Hepatocyte (in vitro differentiated cells): ENCODE results near the gene ADRB2. TPM values are rescaled to one million over a fixed set of nuclear protein-coding genes. Genes with fewer than 3 reads are reported as not detected.

Source experiments
- DNase-seq: peaks from one replicate; pipeline ENCODE4 v3.0.0-alpha.2; 2016; ENCODE audit warnings: low spot score
- H2AFZ ChIP-seq: fragments of 200-600 bp; sonication (generic); 2 replicates; pipeline ENCODE4 v1.6.0; 2016; ENCODE audit warnings: antibody characterized with exemption, mild to moderate bottlenecking
- H3K27ac ChIP-seq: fragments of 200-600 bp; sonication (generic); 2 replicates; pipeline ENCODE4 v1.5.1; 2016; ENCODE audit warnings: mild to moderate bottlenecking
- H3K27me3 ChIP-seq: fragments of 200-600 bp; sonication (generic); 2 replicates; pipeline ENCODE4 v1.6.1; 2016
- H3K36me3 ChIP-seq: fragments of 200-600 bp; sonication (generic); replicated peaks from 2 replicates; pipeline ENCODE4 v1.5.1; 2016; ENCODE audit warnings: low read depth; ENCODE audit not compliant: insufficient read depth
- H3K4me1 ChIP-seq: fragments of 200-600 bp; sonication (generic); 2 replicates; pipeline ENCODE4 v1.5.1; 2016; ENCODE audit warnings: mild to moderate bottlenecking, moderate library complexity; ENCODE audit not compliant: insufficient read depth
- H3K4me2 ChIP-seq: fragments of 200-600 bp; sonication (generic); 2 replicates; pipeline ENCODE4 v1.6.0; 2016
- H3K4me3 ChIP-seq: fragments of 200-600 bp; sonication (generic); 2 replicates; pipeline ENCODE4 v1.5.1; 2016; ENCODE audit warnings: mild to moderate bottlenecking
- H3K79me2 ChIP-seq: fragments of 200-600 bp; sonication (generic); 2 replicates; pipeline ENCODE4 v1.6.0; 2017; ENCODE audit warnings: mild to moderate bottlenecking
- H3K9me2 ChIP-seq: fragments of 200-600 bp; sonication (generic); replicated peaks from 2 replicates; pipeline ENCODE4 v1.6.0; 2017; ENCODE audit warnings: mild to moderate bottlenecking; ENCODE audit not compliant: insufficient read depth
- H3K9me3 ChIP-seq: fragments of 200-600 bp; sonication (generic); 2 replicates; pipeline ENCODE4 v1.5.1; 2016; ENCODE audit warnings: low read depth, mild to moderate bottlenecking
- H4K20me1 ChIP-seq: fragments of 200-600 bp; sonication (generic); 2 replicates; pipeline ENCODE4 v1.6.0; 2016; ENCODE audit warnings: mild to moderate bottlenecking; ENCODE audit not compliant: insufficient read depth, poor library complexity, severe bottlenecking
- CTCF ChIP-seq: fragments of 200-600 bp; sonication (generic); IDR thresholded peaks from 2 replicates; pipeline ENCODE4 v1.5.1; 2016; ENCODE audit warnings: antibody characterized with exemption, mild to moderate bottlenecking; ENCODE audit not compliant: poor library complexity
- EZH2 ChIP-seq: fragments of 200-600 bp; sonication (generic); IDR thresholded peaks from 2 replicates; pipeline ENCODE4 v1.6.1; 2016; ENCODE audit warnings: antibody characterized with exemption, mild to moderate bottlenecking, borderline replicate concordance
- EZH2phosphoT487 ChIP-seq: fragments of 200-600 bp; sonication (generic); IDR thresholded peaks from one replicate; pipeline ENCODE4 v1.6.1; 2018; ENCODE audit warnings: antibody characterized with exemption, mild to moderate bottlenecking, low read depth, moderate library complexity; ENCODE audit not compliant: unreplicated experiment, severe bottlenecking
- WGBS: methylation state at CpG from one replicate; pipeline ENCODE4 v1.1.6; 2016; ENCODE audit warnings: low lambda C conversion rate; ENCODE audit errors: missing lambda C conversion rate; 5-methylcytosine and 5-hydroxymethylcytosine counted together
- polyA plus RNA-seq: library from polyadenylated mRNA; unstranded; fragments of >200 nt; fragmentation: Nextera tagmentation; extraction: Ambion mirVana; gene quantifications from 2 replicates; pipeline ENCODE4 v1.2.1, GENCODE V29; 2016
- total RNA-seq: library from RNA; depleted of rRNA; stranded (reverse); fragments of >200 nt; gene quantifications from 2 replicates; pipeline ENCODE4 v1.2.3, GENCODE V29; 2014

Gene ADRB2
- total and polyA plus RNA-seq, 2 experiments from 2014 or later, result 0.63 to 1.1 TPM

DNA sequence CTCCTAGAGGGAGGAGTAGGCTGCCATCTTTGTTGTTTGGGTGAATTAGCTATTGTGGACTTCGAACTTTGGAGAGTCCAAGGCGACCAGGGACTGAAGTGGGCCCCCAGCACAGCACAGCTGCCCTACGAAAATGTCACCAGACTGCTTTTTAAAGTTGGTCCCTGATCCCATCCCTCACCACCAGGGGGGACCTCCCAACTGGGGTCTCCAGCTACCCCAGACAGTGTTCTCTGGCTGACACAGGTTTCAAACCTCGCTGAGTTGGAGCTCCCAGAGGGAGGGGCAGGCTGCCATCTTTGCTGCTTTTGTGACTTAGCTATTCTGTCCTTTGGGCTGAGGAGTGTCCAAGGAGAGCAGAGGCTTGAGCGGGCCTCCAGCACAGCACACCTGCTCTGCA is 45.7 kb upstream of the ADRB2 start:
- no peak for TF ChIP-seq EZH2
- TF ChIP-seq CTCF, result no peak
- TF ChIP-seq EZH2phosphoT487, result no peak
- no peak overlapping the region for H3K27ac ChIP-seq
- no peaks in the 10 kb centered on the region for H3K9me2 ChIP-seq
- H2AFZ ChIP-seq, result no peak overlapping the region
- no peak overlapping the region for H3K4me2 ChIP-seq
- no peaks in the 10 kb centered on the region for H3K36me3 ChIP-seq
- 89% methylated on average over 5 of the region's 5 CpGs for WGBS
- H3K4me3 ChIP-seq, result no peak overlapping the region
- no peaks in the 10 kb centered on the region for H3K4me1 ChIP-seq
- no peaks in the 10 kb centered on the region for H3K27me3 ChIP-seq
- no peak for DNase-seq
- H4K20me1 ChIP-seq, result no peaks in the 10 kb centered on the region
- H3K9me3 ChIP-seq, result no peaks in the 10 kb centered on the region
- H3K79me2 ChIP-seq, result no peaks in the 10 kb centered on the region

- no peaks in the 10 kb centered on the region for H3K36me3 ChIP-seq
- H3K4me1 ChIP-seq, result no peaks in the 10 kb centered on the region
- no peak overlapping the region for H2AFZ ChIP-seq
- H3K27me3 ChIP-seq, result no peaks in the 10 kb centered on the region
- H3K79me2 ChIP-seq, result no peaks in the 10 kb centered on the region
- 89% methylated on average over 2 of the region's 2 CpGs for WGBS
- H3K4me3 ChIP-seq, result no peak overlapping the region
- H3K9me3 ChIP-seq, result no peaks in the 10 kb centered on the region
- no peak overlapping the region for H3K27ac ChIP-seq
- H3K4me2 ChIP-seq, result no peak overlapping the region
- H4K20me1 ChIP-seq, result no peaks in the 10 kb centered on the region
- H3K9me2 ChIP-seq, result no peaks in the 10 kb centered on the region
- no peak for DNase-seq
- TF ChIP-seq CTCF (no peak), EZH2 (no peak), EZH2phosphoT487 (no peak)
Observed at GRCh38 chr5:148781766-148782165, 44.6 kb upstream of the ADRB2 start.

DNA sequence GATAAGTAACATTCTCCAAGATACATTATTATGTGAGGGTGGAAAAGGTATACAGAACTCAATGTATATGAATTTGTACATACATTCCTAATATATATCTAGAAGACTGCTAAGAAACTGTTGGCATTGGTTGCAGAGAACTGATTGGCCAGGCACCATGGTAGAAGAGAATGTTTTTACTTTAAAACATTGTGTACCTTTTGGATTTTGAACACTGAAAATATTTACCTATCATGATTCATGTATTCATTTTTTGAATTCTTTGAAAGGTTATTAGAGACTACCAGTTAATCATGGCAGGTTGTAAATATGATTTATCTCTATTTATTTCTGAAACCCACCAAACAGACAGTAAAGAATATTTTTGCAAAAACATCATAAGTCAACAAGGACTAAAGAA is 41.2 kb upstream of the ADRB2 start:
- H2AFZ ChIP-seq, result no peak overlapping the region
- H3K27me3 ChIP-seq, result no peaks in the 10 kb centered on the region

More for the DNA sequence above, 41.2 kb upstream of the ADRB2 start:
- Histone ChIP-seq H3K4me3 (no peak overlapping the region), H3K79me2 (no peaks in the 10 kb centered on the region), H3K4me2 (no peak overlapping the region), H3K36me3 (no peaks in the 10 kb centered on the region), H3K9me3 (no peaks in the 10 kb centered on the region), H4K20me1 (no peaks in the 10 kb centered on the region), H3K4me1 (no peaks in the 10 kb centered on the region), H3K9me2 (no peaks in the 10 kb centered on the region), H3K27ac (no peak overlapping the region)
- no peak for DNase-seq
- TF ChIP-seq EZH2phosphoT487 (no peak), EZH2 (no peak), CTCF (no peak)
